Middle frontal gyrus (tissue), 1 donor: ENCODE results near the gene TNFSF9.
"Not testable (repeated sequence)": the region's sequence is repeated elsewhere in the genome, so short reads cannot be mapped to it uniquely, and the experiment has no call there.

Source experiments
- DNase-seq: peaks from one replicate; pipeline ENCODE4 v3.0.0-alpha.2; 2015; ENCODE audit warnings: low spot score; ENCODE audit errors: extremely low spot score

Gene TNFSF9

DNA sequence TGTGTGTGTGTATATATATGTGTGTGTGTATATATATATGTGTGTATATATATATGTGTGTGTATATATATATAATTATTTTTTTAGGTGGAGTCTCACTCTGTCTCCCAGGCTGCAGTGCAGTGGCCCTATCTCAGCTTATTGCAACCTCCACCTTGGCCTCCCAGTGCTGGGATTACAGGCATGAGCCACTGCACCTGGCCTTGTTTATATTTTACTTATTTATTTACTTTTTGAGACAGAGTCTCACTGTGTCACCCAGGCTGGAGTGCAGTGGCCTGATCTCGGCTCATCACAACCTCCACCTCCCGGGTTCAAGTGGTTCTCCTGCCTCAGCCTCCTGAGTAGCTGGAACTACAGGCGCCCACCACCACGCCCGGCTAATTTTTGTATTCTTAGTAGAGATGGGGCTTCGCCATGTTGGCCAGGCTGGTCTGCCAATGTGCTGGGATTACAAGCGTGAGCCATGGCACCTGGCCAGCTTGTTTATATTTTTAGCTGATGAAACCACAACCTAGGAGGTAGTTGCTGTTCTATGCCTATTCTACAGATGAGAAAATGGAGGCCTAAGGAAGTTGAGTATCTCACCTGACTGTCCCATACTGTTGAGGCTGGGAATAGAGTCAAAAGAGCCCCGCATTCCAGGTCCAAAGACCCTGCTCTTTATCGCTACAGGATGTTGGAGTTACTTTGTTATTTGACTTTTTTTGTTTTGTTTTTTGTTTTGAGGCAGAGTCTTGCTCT is 22.6 kb upstream of the TNFSF9 start:
- not testable (repeated sequence) for DNase-seq

DNA sequence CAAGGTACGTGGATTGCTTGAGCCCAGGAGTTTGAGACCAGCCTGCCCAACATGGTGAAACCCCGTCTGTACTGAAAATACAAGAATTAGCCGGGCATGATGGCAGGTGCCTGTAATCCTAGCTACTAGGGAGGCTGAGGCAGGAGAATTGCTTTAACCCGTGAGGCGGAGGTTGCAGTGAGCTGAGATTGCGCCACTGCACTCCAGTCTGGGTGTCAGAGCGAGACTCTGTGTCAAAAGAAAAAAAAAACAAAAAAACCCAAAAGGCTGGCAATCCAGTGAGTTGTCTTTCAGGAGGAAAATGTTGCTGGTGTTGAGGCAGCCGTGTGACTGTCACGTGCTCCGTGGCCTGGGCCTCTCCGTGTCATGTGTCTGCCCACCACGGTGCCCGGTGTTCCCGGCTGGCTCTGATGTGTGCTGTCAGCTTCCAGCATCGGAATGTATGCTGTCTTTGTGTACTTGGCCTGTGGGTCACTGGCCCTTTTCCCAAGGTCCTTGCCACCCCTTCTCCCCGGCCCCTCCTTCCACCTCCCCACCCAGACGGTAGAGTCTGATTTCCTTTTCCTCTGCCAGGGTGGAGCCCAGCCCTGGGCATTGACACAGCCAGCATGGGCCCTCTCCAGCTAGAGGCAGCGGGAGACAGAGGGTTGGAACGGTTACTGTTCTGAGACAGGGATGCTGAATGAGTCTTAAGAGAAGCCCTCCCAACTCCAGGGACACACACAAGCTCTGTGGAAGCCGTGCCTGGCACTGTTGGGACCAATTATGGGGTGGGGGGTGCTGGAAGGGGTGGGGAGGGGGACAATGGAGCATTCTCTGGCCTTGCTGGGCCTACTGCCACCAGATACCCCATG is 21.5 kb upstream of the TNFSF9 start:
- DNase-seq: peak; percentile 77

- no peak for DNase-seq
Observed at GRCh38 chr19:6510618-6511017, 20.2 kb upstream of the TNFSF9 start.

- no peak for DNase-seq
Observed at GRCh38 chr19:6514089-6514488, 16.7 kb upstream of the TNFSF9 start.

GRCh38 chr19:6514926-6515544 is 15.8 kb upstream of the TNFSF9 start:
- DNase-seq: no peak

DNA sequence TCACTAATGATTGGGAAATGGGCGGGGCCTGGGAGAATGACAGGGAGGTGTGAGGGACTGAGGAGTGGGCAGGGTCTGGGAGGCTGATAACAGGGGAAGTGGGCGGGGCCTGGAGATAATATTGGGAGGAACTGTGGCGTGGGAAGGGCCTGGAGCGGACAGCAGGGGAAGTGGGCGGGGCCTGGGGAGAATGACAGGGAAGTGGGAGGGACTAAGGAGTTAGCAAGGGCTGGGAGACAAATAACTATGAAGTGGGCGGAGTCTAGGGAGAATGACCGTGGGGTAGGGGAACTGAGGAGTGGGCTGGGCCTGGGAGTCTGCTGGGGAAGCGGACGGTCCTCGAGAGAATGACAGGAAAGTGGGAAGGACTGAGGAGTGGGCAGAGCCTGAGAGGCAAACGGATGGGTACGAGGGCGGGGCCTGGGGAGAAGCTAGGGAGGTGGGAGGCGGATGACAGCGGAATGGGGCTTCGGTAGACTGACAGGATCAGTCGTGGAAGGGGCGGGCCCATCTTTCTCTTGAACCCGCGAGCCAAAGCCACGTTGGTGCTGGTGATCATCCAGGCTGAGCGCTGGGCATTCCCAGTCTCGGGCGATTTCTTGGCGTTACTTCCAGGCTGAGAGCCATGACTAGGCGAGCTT is 14.7 kb upstream of the TNFSF9 start:
- peak; percentile 87 for DNase-seq

DNA sequence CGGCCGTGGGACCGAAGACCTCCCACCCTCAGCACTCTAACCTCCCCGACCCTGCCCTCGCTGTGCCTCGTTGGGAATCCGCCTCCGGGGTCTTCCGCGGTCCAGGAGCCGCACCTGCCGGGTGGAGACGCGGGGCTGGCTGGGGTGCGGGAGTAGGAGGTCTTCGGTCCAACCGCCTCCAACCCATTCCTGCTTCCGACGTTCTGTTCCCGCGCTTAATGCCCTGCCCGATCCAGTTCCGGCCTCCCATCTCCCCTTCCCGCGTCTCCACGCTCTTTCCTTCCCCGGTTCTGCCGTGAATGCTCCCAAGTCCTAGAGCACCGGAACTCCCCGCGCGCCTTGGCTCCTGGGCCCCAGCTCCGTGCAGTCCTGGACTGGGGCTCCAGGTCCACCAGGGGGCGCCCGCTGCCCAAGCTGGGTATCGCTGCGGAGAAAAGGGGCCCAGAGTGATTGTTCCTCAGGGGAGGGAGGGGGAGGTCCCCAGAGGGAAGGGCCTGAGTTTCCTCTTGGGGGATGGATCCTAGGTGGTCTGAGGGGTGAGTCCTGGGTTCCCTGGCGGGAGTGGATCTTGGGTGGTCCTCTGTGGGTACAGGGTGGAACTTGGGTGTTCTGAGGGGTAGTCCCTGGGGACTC is 14.1 kb upstream of the TNFSF9 start:
- DNase-seq: peak; percentile 90

DNA sequence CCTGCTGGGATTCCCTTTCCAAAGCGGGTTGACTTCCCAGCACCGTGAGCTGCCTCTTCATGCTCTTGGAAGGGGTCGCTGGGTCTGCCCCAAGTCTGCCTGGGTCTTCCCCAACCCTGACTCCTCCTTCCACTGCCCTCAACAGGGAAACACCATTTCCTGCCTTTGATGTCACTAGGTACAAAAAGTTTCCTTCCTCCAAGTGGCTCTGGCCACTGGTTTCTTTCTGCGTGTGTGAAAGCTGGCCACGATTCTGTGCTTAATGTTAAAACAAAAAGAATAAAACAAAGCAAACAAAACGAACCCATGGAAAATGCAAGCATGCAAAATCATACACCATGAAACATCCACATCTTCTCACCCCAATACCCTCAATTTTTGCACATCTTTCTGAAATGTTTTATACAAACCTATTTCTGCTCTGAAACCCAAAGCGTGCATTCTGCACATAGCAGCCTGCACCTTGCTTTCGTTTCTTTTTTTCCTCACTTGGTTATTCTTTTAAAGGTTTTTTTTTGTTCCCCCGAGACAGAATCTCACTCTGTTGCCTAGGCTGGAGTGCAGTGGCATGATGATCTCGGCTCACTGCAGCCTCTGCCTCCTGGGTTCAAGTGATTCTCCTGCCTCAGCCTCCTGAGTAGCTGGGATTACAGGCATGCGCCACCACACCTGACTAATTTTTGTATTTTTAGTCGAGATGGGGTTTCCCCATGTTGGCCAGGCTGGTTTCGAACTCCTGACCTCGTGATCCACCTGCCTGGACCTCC is 12.5 kb upstream of the TNFSF9 start:
- DNase-seq: no peak

DNA sequence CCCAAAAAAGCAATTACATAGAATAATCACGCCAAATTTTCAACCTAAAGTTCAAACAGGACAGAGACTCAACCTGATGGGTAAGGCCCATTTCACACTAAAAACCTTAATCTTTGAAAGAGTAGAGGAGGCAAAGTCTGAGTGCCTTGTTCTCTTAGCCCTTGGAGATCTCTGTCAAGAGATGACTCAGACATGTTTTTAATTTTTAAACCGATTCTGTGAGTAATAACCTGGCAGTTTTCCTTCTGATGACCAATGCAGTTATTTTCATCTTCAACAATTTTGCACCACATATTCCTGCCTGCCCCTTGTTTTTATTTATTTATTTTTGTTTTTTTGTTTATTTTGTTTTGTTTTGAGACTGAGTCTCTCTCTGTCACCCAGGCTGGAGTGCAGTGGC is 11.5 kb upstream of the TNFSF9 start:
- no peak for DNase-seq

DNA sequence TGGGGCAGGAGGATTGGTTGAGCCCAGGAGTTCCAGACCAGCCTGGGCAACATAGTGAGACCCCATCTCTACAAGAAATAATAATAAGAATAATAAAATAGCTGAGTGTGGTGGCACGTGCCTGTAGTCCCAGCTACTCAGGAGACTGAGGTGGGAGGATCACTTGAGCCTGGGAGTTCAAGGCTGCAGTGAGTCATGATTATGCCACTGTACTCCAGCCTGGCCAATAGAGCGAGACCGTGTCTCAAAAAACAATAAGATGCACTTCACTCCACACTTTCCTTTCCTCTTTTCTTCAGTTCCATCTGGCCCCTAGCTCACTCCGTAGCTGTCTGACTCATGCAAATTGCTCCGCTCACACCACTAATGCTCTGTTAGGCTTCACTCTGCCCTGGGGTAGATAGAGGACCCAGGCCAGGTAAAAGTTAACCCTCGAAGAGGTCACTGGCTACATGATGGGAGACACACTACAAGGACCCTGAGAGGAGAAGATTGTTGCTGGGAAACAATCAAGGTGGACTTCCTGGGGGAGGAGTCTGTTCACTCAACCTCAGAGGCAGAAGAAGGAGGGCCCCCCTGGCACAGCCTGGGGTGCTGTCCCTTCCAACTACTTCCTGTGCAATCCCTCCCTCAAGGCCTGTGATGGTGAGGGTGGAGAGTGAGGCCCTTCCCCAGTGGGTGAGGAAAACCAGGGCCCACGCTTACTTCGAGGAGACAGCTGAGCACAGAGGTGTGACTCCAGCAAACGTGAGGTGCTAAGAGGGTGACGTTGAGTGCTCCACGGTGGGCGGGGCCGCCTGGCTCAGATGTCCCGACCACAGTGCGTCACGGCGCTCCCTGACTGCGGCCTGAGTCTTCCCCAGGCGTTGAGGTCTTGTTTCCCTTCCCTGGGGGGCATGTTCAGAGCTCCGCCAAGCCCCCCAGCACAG is 8.8 kb upstream of the TNFSF9 start:
- DNase-seq: no peak

DNA sequence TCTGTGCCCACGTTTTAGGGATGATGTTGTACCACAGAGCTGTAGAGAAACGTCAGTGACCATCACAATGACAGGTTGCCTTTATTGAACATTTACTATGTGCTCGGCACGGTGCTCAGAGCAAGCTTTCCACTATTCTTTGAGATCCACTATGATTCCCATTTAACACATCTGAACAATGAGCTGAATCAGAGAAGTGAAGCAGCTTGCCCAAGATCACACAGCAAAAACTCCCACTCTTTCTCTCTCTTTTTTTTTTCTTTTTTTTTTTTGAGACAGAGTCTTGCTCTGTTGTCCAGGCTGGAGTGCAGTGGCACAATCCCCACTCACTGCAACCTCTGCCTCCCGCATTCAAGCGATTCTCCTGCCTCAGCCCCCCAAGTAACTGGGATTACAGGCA is 8.1 kb upstream of the TNFSF9 start:
- DNase-seq: no peak

DNA sequence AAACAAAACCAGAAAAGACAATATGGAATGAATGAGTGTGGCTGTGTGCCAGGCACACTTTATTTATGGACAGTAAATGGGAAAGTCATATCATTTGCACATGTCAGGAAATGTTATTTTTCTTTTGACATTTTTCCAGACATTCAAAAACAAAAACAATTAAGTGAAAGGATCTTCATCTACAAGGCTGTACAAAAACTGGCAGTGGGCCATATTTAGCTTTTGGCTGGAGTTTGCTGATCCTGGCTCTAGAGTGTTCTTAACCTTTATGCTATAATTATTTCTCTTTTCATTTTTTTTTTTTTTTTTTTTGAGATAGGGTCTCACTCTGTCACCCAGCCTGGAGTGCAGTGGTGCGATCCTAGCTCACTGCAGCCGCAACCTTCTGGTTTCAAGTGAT is 6.5 kb upstream of the TNFSF9 start:
- DNase-seq: no peak

- no peak for DNase-seq
Observed at GRCh38 chr19:6527893-6528543, 2.8 kb upstream of the TNFSF9 start.

- DNase-seq: peak; percentile 27
Observed at GRCh38 chr19:6528544-6529121, 2.2 kb upstream of the TNFSF9 start.

DNA sequence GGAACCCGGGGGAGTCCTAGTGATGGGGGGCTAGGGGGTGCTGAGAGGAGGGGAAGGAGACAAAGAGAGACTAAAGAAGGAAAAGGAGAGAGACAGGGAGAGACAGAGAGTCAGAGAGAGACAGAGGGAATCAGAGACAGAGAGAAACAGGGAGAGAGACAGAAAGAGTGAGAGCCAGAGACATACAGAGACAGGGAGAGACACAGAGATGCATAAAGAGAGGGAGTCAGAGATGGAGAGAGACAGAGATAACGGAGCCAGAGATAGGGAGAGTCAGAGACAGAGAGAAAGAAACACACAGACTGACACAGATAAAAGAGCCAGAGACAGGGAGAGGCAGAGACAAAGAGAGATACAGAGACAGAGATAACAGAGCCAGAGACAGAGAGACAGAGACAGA is 1.5 kb upstream of the TNFSF9 start:
- no peak for DNase-seq

DNA sequence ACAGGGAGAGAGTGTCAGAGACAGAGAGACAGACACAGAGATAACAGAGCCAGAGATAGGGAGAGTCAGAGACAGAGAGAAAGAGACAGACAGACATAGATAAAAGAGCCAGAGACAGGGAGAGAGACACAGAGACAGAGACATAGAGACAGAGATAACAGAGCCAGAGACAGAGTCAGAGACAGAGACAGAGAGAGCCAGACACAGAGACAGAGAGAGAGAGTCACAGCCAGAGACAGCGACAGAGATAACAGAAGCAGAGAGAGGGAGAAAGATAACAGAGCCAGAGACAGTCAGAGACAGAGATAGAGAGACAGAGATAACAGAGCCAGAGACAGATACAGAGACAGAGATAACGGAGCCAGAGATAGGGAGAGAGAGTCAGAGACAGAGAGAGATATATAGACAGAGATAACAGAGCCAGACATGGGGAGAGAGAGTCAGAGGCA is 865 bp upstream of the TNFSF9 start:
- DNase-seq: no peak

DNA sequence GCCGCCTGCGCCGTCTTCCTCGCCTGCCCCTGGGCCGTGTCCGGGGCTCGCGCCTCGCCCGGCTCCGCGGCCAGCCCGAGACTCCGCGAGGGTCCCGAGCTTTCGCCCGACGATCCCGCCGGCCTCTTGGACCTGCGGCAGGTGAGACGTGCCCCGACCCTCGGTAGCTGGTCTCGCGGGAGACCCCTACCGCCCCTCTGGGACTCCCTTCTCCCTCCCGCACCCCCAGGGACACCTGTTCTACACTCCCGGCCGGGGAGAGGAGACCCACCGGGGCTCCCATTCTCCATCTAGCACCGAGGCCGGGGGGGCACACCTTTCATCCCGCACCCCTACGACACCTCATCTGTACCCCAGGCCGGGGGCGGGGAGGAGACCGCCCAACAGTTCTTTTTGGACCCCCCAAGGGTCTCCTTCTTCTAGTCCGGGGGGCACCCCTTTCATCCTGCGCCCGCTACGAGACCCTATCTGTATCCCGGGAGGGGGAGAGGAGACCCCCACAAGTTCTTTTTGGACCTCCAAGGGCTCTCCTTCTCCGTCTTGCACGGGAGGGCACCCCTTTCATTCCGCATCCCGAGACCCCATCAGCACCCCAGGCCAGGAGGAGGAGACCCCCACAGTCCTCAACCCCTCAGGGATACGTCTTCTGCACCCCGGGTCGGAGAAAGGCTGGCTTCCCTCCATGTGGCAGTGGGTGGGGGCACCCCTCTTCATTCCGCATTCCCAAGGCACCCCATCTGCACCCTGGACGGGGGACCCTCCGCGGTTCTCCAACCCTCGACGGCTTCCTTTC is 533 bp downstream of the TNFSF9 start:
- no peak for DNase-seq

DNA sequence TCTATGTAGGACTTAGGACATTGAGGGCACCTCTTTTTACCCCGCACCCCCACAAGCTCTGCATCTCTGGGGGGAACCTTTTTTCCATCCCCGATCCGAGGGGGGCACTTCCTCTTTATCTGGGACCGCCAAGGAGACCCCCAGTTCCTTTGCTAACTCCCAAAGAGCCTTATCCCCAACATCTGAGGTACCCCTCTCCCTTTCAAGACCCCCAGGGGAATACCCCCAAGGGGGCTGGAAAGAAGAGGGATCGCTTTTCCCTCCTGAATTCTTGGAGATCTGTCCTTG is 1.1 kb downstream of the TNFSF9 start:
- no peak for DNase-seq
